B cell (primary cell): ENCODE results near the gene C16orf86. TPM values are rescaled to one million over a fixed set of nuclear protein-coding genes. Genes with fewer than 3 reads are reported as not detected.

Experiments used
- ATAC-seq: fragments of 200-7000 bp; cut with Tn5 transposase; one replicate; pipeline ENCODE4 v1.10.0; 2021; ENCODE audit warnings: low read depth, mild to moderate bottlenecking, moderate number of reproducible peaks, moderate library complexity
- CTCF ChIA-PET: fragments of 350-600 bp; sonication (Branson Sonifier 250); formaldehyde crosslinking; loops from one replicate; lab custom pipeline; 2021; ENCODE audit warnings: antibody characterized with exemption, inconsistent platforms; lab: Charles Lee
- POLR2A ChIA-PET: fragments of 350-600 bp; sonication (Branson Sonifier 250); formaldehyde crosslinking; loops from one replicate; lab custom pipeline; 2021; ENCODE audit warnings: antibody characterized with exemption; lab: Charles Lee
- DNase-seq: peaks from one replicate; pipeline ENCODE4 v3.0.0; 2013
- H2AFZ ChIP-seq: 2 replicates; pipeline ENCODE4 v1.6.1; 2012; ENCODE audit warnings: mild to moderate bottlenecking, low read depth, low read length; ENCODE audit not compliant: insufficient read depth, poor library complexity, severe bottlenecking
- H3K27ac ChIP-seq, 2 donors: 1 replicate in 1 of 2; 2 replicates in 1 of 2; pipeline ENCODE4 v1.5.1; 2012 to 2013; ENCODE audit warnings: low read length in 2 of 2, mild to moderate bottlenecking in 2 of 2, moderate library complexity in 1 of 2
- H3K27me3 ChIP-seq, 4 experiments: fragments of 200-600 bp in 1 of 4; sonication (generic) in 1 of 4; replicated peaks in 1 of 4; 1 replicate in 2 of 4; 2 replicates in 2 of 4; pipeline versions ENCODE4 v1.6.1 to v1.7.0; 2013 to 2016; ENCODE audit warnings: low read length in 3 of 4, mild to moderate bottlenecking in 2 of 4, mixed read lengths in 1 of 4, moderate library complexity in 1 of 4; ENCODE audit not compliant: insufficient read depth in 4 of 4, control insufficient read depth in 3 of 4; ENCODE audit errors: control extremely low read depth in 1 of 4
- H3K36me3 ChIP-seq, 2 experiments: replicated peaks in 1 of 2; 1 replicate in 1 of 2; 2 replicates in 1 of 2; pipeline versions ENCODE4 v1.6.1 to v1.7.1; 2013; ENCODE audit warnings: low read length in 1 of 2; ENCODE audit not compliant: insufficient read depth in 2 of 2, control insufficient read depth in 1 of 2; ENCODE audit errors: control extremely low read depth in 1 of 2, extremely low read depth in 1 of 2
- H3K4me1 ChIP-seq, 2 donors: fragments of 200-600 bp in 1 of 2; sonication (generic) in 1 of 2; 1 replicate in 1 of 2; 2 replicates in 1 of 2; pipeline versions ENCODE4 v1.5.1 to v1.6.1; 2013 to 2017; ENCODE audit warnings: low read length in 2 of 2; ENCODE audit not compliant: control insufficient read depth in 2 of 2, insufficient read depth in 2 of 2
- H3K4me2 ChIP-seq: replicated peaks from 2 replicates; pipeline ENCODE3; 2012; ENCODE audit warnings: mild to moderate bottlenecking, low read depth, low read length; ENCODE audit not compliant: poor library complexity, severe bottlenecking
- H3K4me3 ChIP-seq, 5 experiments: fragments of 200-600 bp in 1 of 5; sonication (generic) in 1 of 5; 1 replicate in 3 of 5; 2 replicates in 2 of 5; pipeline versions ENCODE4 v1.5.1 to v1.7.0; 2011 to 2016; ENCODE audit warnings: low read length in 4 of 5, mild to moderate bottlenecking in 4 of 5, low read depth in 2 of 5, control low read depth in 1 of 5, moderate library complexity in 1 of 5; ENCODE audit not compliant: insufficient read depth in 1 of 5; ENCODE audit errors: control extremely low read depth in 1 of 5, extremely low read depth in 1 of 5
- H3K79me2 ChIP-seq: fragments of 200-600 bp; sonication (generic); one replicate; pipeline ENCODE4 v1.6.0; 2016; ENCODE audit warnings: low read length; ENCODE audit not compliant: control insufficient read depth, insufficient read depth
- H3K9ac ChIP-seq: fragments of 200-600 bp; sonication (generic); 2 replicates; pipeline ENCODE4 v1.6.1; 2017; ENCODE audit warnings: mild to moderate bottlenecking, low read length, moderate library complexity
- H3K9me3 ChIP-seq, 3 donors: one replicate each; pipeline versions ENCODE4 v1.6.1 to v1.7.1; 2013; ENCODE audit warnings: low read length in 2 of 3; ENCODE audit not compliant: control insufficient read depth in 2 of 3, insufficient read depth in 1 of 3; ENCODE audit errors: control extremely low read depth in 1 of 3
- H4K20me1 ChIP-seq: 2 replicates; pipeline ENCODE4 v1.6.0; 2012; ENCODE audit warnings: mild to moderate bottlenecking, low read length; ENCODE audit not compliant: insufficient read depth, control insufficient read depth, poor library complexity, severe bottlenecking
- H3K27ac Mint-ChIP-seq: one replicate; pipeline ENCODE4 v1.8.0; 2021; ENCODE audit warnings: mixed read lengths
- H3K27me3 Mint-ChIP-seq: one replicate; pipeline ENCODE4 v1.8.0; 2021; ENCODE audit warnings: mixed read lengths
- H3K4me1 Mint-ChIP-seq: one replicate; pipeline ENCODE4 v1.8.0; 2021; ENCODE audit warnings: mixed read lengths
- H3K4me3 Mint-ChIP-seq: one replicate; pipeline ENCODE4 v1.8.0; 2021; ENCODE audit warnings: mixed read lengths
- H3K9me3 Mint-ChIP-seq: one replicate; pipeline ENCODE4 v1.8.0; 2022; ENCODE audit warnings: mixed read lengths; ENCODE audit not compliant: insufficient read depth
- CTCF ChIP-seq: fragments of 200-600 bp; IDR thresholded peaks from one replicate; pipeline ENCODE4 v1.8.0; 2022; ENCODE audit warnings: antibody characterized with exemption, mild to moderate bottlenecking
- EZH2 ChIP-seq: IDR thresholded peaks from 2 replicates; pipeline ENCODE4 v1.6.1; 2012; ENCODE audit warnings: borderline replicate concordance, low read depth, mild to moderate bottlenecking, moderate library complexity, low read length; ENCODE audit not compliant: insufficient read depth, poor library complexity, severe bottlenecking
- WGBS: methylation state at CpG from one replicate; pipeline ENCODE4 v1.1.5; 2013; ENCODE audit warnings: missing lambda C conversion rate; ENCODE audit not compliant: insufficient coverage; 5-methylcytosine and 5-hydroxymethylcytosine counted together
- intact Hi-C: fragments of 100-400 bp; cut with micrococcal nuclease; formaldehyde crosslinking; loops from one replicate; pipeline ENCODE4 v1.10.0; 2022
- polyA plus RNA-seq: library from polyadenylated mRNA; depleted of rRNA; stranded (reverse); fragments of >200 nt; gene quantifications from 2 replicates; pipeline ENCODE4 v1.2.3, GENCODE V29; 2012
- total RNA-seq, 2 donors: library from RNA; stranded (reverse); fragments of 120-200 nt in 1 of 2; gene quantifications; 1 replicate in 1 of 2; 2 replicates in 1 of 2; pipeline versions ENCODE4 v1.2.3 to v1.2.4, GENCODE V29; 2013 to 2022

C16orf86 gene
- total and polyA plus RNA-seq, 2 donors (not counting 1 experiment from before 2014, with no cell fraction given) = 9.9 to 18.0 TPM

GRCh38 chr16:67651847-67652246 is 14.8 kb upstream of the C16orf86 start:
- intact Hi-C loops = no loop called here
- H3K4me3 Mint-ChIP-seq = peak overlapping the region; percentile 54
- Histone ChIP-seq H4K20me1 (peaks cover 40% of the 10 kb centered on the region), H3K27me3 (no peaks in the 10 kb centered on the region), H2AFZ (no peak overlapping the region), H3K9me3 (no peaks in the 10 kb centered on the region), H3K4me3 (no peak overlapping the region), H3K9ac (no peak overlapping the region), H3K4me2 (no peak overlapping the region), H3K79me2 (peaks cover 31% of the 10 kb centered on the region), H3K4me1 (no peaks in the 10 kb centered on the region), H3K27ac (no peak overlapping the region), H3K36me3 (peaks cover 0 to 74% of the 10 kb centered on the region in 2 experiments)
- 95% methylated on average over 4 of the region's 4 CpGs for WGBS
- DNase-seq (no peak), ATAC-seq (no peak)
- ChIA-PET POLR2A (no interaction called here), CTCF (interaction anchor here (0.6 to 1.8 kb wide), 4 partner anchors 8 to 158 kb away, joined by 3 to 5 read pairs (median 3); partner anchors contain the start of gene ACD)
- no peaks in the 10 kb centered on the region for H3K9me3 Mint-ChIP-seq
- H3K27me3 Mint-ChIP-seq = no peaks in the 10 kb centered on the region
- H3K27ac Mint-ChIP-seq = peak overlapping the region; percentile 46
- peaks cover 6% of the 10 kb centered on the region for H3K4me1 Mint-ChIP-seq
- no peak for TF ChIP-seq EZH2
- no peak for TF ChIP-seq CTCF

- Histone ChIP-seq H3K9me3 (no peaks in the 10 kb centered on the region), H2AFZ (no peak overlapping the region), H3K4me3 (no peak overlapping the region), H4K20me1 (peaks cover 40% of the 10 kb centered on the region), H3K9ac (no peak overlapping the region), H3K27ac (no peak overlapping the region), H3K4me2 (no peak overlapping the region), H3K36me3 (peaks cover 0 to 74% of the 10 kb centered on the region in 2 experiments), H3K27me3 (no peaks in the 10 kb centered on the region), H3K79me2 (peaks cover 24% of the 10 kb centered on the region), H3K4me1 (no peaks in the 10 kb centered on the region)
- TF ChIP-seq EZH2 = no peak
- no peak for TF ChIP-seq CTCF
- intact Hi-C loops = no loop called here
- no peaks in the 10 kb centered on the region for H3K9me3 Mint-ChIP-seq
- H3K27me3 Mint-ChIP-seq = no peaks in the 10 kb centered on the region
- no peak for DNase-seq
- no peak overlapping the region for H3K4me3 Mint-ChIP-seq
- H3K27ac Mint-ChIP-seq = no peak overlapping the region
- peak; percentile 37 for ATAC-seq
- H3K4me1 Mint-ChIP-seq = peaks cover 8% of the 10 kb centered on the region
- POLR2A ChIA-PET = no interaction called here
- WGBS = 94% methylated on average over 44 of the region's 59 CpGs
- CTCF ChIA-PET = interaction anchor here (1.5 to 1.8 kb wide), 2 partner anchors 106 to 132 kb away, joined by 3 to 5 read pairs; no protein-coding TSS in a partner anchor
These were observed 14.0 kb upstream of the C16orf86 start for GRCh38 chr16:67652578-67653127.
